Cardiac muscle cell (in vitro differentiated cells and primary cell): ENCODE measurements around the gene MARK4. TPM values are rescaled to one million over a fixed set of nuclear protein-coding genes. Genes with fewer than 3 reads are reported as not detected.

Experiments used
- DNase-seq, 2 donors: peaks; one replicate each; pipeline versions ENCODE4 v3.0.0 to v3.0.0-alpha.2; 2010 to 2017; ENCODE audit warnings: low read depth in 1 of 2, low spot score in 1 of 2
- H3K27ac ChIP-seq: fragments of 200-600 bp; sonication (generic); 2 replicates; pipeline ENCODE4 v1.5.1; 2016
- H3K27me3 ChIP-seq: fragments of 200-600 bp; sonication (generic); 2 replicates; pipeline ENCODE4 v1.6.0; 2016; ENCODE audit warnings: control low read depth
- H3K36me3 ChIP-seq: fragments of 200-600 bp; sonication (generic); 2 replicates; pipeline ENCODE4 v1.5.1; 2016; ENCODE audit warnings: control low read depth
- H3K4me1 ChIP-seq: fragments of 200-600 bp; sonication (generic); 2 replicates; pipeline ENCODE4 v1.8.1; 2017; ENCODE audit warnings: low read depth, mild to moderate bottlenecking, mixed run types
- H3K4me3 ChIP-seq: fragments of 200-600 bp; sonication (generic); 2 replicates; pipeline ENCODE4 v1.5.1; 2016; ENCODE audit warnings: mild to moderate bottlenecking
- H3K9me3 ChIP-seq: fragments of 200-600 bp; sonication (generic); 2 replicates; pipeline ENCODE4 v1.5.1; 2017; ENCODE audit warnings: low read depth, mild to moderate bottlenecking, control low read depth
- polyA plus RNA-seq: library from polyadenylated mRNA; unstranded; fragments of >200 nt; fragmentation: Nextera tagmentation; extraction: Ambion mirVana; gene quantifications from 2 replicates; pipeline ENCODE4 v1.2.1, GENCODE V29; 2016
- total RNA-seq: library from RNA; depleted of rRNA; stranded (reverse); fragments of >200 nt; gene quantifications from 2 replicates; pipeline ENCODE4 v1.2.3, GENCODE V29; 2016
- TF ChIP-seq, protein P1 (sequence below): IDR thresholded peaks from 2 replicates; pipeline ENCODE4 v1.5.1; 2012; ENCODE audit warnings: low read depth, mild to moderate bottlenecking, low read length

Gene MARK4
- total and polyA plus RNA-seq, 2 experiments from 2014 or later, result 21.0 to 135 TPM

DNA sequence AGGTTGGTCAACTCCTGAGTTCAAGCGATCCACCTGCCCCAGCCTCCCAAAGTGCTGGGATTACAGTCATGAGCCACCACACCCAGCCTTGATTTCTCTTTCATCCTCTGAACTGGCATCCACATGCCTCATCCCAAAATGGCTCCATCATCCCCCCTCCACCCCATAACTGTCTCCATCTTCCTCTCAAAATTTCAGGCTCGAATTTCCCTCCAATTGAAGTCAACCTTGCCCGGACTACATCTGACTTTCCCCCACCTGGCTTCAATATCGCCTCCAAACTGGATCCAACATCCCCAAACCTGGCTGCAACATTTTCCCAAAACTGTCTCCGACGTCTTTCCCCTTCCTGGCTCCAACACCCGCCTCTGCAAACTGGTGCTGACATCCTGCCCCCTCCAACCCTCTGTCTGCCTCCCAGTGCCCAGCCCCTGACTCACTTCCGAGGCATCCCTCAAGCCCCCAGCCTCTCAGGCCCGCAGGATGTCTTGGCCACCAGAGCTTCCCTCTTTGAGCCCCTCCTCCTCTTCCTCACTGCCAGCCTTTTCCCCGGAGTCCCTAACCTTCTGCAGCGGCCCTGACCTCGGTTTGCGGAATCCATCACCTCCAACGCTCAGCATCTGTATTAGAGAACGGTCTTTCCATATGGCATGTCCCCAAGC, 6.8 kb upstream of the MARK4 start:
- TF ChIP-seq, protein P1, sequence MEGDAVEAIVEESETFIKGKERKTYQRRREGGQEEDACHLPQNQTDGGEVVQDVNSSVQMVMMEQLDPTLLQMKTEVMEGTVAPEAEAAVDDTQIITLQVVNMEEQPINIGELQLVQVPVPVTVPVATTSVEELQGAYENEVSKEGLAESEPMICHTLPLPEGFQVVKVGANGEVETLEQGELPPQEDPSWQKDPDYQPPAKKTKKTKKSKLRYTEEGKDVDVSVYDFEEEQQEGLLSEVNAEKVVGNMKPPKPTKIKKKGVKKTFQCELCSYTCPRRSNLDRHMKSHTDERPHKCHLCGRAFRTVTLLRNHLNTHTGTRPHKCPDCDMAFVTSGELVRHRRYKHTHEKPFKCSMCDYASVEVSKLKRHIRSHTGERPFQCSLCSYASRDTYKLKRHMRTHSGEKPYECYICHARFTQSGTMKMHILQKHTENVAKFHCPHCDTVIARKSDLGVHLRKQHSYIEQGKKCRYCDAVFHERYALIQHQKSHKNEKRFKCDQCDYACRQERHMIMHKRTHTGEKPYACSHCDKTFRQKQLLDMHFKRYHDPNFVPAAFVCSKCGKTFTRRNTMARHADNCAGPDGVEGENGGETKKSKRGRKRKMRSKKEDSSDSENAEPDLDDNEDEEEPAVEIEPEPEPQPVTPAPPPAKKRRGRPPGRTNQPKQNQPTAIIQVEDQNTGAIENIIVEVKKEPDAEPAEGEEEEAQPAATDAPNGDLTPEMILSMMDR, result no peak
- Histone ChIP-seq H3K27ac (no peak overlapping the region), H3K4me1 (peaks cover 5% of the 10 kb centered on the region), H3K4me3 (no peak overlapping the region), H3K9me3 (no peaks in the 10 kb centered on the region), H3K27me3 (peaks cover 3% of the 10 kb centered on the region), H3K36me3 (no peaks in the 10 kb centered on the region)
- no peak for DNase-seq

DNA sequence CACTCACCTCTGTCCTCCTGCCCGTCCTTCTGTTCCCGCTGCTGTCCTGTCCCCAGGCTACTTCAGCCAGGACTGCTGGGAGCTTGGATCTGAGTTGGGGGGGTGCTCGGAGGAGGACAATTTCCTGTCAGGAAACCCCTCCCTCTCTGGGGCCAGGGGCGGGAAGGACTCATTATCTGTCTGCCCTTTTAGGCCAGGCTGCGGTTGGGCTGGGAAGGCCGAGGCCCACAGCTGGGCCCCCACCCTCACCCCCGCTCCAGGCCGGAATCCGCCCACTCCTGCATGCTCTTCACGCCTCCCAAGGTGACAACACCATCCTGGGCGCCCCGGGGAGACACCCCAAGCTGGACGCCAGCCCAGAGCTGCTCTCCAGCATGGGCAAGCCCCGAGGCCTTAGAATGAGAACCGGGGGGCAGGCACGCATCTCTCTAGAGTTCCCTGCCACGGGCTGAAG, 5.7 kb upstream of the MARK4 start, which contains the start of gene EXOC3L2:
Gene EXOC3L2 (minus strand): TSS at position 74 of the 454 bp plus-strand sequence. CDS start 6,362 bp downstream, outside the sequence.
- Histone ChIP-seq H3K9me3 (no peaks in the 10 kb centered on the region), H3K27ac (no peak within 1 kb of the TSS), H3K36me3 (no peaks in the 10 kb centered on the region), H3K27me3 (peaks cover 3% of the 10 kb centered on the region), H3K4me1 (peaks cover 5% of the 10 kb centered on the region), H3K4me3 (no peak within 1 kb of the TSS)
- TF ChIP-seq, protein P1, result no peak
- peak in 1 of 2 donors; percentile 45 for DNase-seq

DNA sequence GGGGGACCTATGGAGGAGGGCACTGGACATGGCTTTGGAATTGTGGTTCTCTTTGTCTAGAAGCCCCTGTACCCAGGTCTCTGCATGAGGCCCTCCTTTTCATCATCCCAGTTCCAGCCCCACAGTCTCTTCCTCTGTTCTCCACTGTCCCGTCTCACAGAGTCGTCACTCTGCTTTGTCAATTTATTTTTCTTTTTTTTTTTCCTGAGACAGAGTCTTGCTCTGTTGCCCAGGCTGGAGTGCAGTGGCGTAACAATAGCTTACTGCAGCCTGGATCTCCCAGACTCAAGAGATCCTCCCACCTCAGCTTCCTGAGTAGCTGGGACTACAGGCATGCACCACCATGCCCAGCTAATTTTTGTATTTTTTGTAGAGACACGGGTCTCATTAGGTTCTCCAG, 5.2 kb upstream of the MARK4 start:
- peak in 1 of 2 donors; percentile 51 for DNase-seq
- Histone ChIP-seq H3K27me3 (peaks cover 3% of the 10 kb centered on the region), H3K4me1 (peaks cover 5% of the 10 kb centered on the region), H3K9me3 (no peaks in the 10 kb centered on the region), H3K4me3 (no peak overlapping the region), H3K27ac (no peak overlapping the region), H3K36me3 (no peaks in the 10 kb centered on the region)
- TF ChIP-seq, protein P1, result no peak

DNA sequence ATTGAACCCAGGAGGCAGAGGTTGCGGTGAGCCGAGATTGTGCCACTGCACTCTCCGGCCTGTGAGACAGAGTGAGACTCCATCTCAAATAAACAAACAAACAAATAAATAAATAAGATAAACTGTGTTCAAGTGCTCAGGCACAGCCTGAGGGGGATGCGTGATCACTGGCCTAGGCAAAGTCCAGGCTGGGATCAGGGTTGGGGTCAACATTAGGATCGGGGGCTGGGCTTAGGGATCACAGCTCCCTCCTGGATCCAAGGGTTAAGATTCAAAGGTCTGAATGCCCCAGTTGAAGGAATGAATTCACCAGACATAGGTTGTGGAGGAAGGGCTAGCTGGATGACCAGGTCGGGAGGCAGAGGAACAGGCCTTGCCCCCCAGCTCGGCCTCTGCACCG, 3.9 kb upstream of the MARK4 start:
- TF ChIP-seq, protein P1, result no peak
- H3K27ac ChIP-seq, result no peak overlapping the region
- no peaks in the 10 kb centered on the region for H3K36me3 ChIP-seq
- no peak overlapping the region for H3K4me3 ChIP-seq
- DNase-seq, result no peak
- peaks cover 5% of the 10 kb centered on the region for H3K4me1 ChIP-seq
- no peaks in the 10 kb centered on the region for H3K27me3 ChIP-seq
- no peaks in the 10 kb centered on the region for H3K9me3 ChIP-seq

DNA sequence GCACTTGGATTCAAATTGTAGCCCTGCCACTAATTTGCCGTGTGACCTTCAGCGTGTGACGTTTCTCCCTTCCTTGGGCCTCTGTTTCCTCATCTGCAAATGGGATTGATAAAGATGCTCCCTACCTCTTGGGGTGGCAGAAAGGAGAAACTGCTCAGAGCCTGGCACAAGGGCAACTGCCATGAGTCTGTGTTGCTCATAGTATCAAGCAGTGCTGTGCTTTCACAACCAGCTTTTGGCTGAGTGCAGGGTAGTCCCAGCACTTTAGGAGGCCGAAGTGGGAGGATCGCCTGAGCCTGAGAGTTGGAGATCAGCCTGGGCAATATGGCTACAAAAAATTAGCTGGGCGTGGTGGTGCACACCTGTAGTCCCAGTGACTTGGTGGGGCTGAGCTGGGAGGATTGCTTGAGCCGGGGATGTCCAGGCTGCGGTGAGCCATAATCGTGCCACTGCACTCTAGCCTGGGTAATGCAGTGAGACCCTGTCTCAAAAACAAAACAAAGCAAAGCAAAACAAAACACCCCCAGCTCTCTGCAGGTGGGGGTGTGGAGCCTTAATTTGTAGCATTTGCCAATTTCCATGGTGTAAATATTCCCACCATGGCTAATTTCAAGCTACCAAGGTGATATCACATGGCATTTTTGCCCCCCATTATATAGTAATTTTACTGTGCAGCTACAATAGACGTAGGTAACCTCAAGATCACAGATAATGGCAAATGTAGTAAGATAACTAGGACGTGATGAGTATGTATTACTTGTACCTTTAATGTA, 1.6 kb upstream of the MARK4 start:
- peaks cover 5% of the 10 kb centered on the region for H3K4me1 ChIP-seq
- H3K27ac ChIP-seq, result no peak overlapping the region
- no peaks in the 10 kb centered on the region for H3K9me3 ChIP-seq
- no peaks in the 10 kb centered on the region for H3K36me3 ChIP-seq
- H3K27me3 ChIP-seq, result no peaks in the 10 kb centered on the region
- TF ChIP-seq, protein P1, result no peak
- DNase-seq, result no peak
- H3K4me3 ChIP-seq, result no peak overlapping the region
